ENCODE results near the gene TCEANC2.

Gene TCEANC2

GRCh38 chr1:54122992-54123391, 69.6 kb downstream of the TCEANC2 start:
- TF ChIP-seq, protein P1, sequence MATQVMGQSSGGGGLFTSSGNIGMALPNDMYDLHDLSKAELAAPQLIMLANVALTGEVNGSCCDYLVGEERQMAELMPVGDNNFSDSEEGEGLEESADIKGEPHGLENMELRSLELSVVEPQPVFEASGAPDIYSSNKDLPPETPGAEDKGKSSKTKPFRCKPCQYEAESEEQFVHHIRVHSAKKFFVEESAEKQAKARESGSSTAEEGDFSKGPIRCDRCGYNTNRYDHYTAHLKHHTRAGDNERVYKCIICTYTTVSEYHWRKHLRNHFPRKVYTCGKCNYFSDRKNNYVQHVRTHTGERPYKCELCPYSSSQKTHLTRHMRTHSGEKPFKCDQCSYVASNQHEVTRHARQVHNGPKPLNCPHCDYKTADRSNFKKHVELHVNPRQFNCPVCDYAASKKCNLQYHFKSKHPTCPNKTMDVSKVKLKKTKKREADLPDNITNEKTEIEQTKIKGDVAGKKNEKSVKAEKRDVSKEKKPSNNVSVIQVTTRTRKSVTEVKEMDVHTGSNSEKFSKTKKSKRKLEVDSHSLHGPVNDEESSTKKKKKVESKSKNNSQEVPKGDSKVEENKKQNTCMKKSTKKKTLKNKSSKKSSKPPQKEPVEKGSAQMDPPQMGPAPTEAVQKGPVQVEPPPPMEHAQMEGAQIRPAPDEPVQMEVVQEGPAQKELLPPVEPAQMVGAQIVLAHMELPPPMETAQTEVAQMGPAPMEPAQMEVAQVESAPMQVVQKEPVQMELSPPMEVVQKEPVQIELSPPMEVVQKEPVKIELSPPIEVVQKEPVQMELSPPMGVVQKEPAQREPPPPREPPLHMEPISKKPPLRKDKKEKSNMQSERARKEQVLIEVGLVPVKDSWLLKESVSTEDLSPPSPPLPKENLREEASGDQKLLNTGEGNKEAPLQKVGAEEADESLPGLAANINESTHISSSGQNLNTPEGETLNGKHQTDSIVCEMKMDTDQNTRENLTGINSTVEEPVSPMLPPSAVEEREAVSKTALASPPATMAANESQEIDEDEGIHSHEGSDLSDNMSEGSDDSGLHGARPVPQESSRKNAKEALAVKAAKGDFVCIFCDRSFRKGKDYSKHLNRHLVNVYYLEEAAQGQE (IDR thresholded peaks at IDR 0.05; ENCODE audit: insufficient read depth in 1 of 2, low read depth in 2 of 2, low read length in 2 of 2): no peak
- TF ChIP-seq TAF1 (IDR thresholded peaks at IDR 0.05; ENCODE audit: borderline replicate concordance, insufficient read depth, low read length): no peak
- TF ChIP-seq FOXP2 (optimal IDR thresholded peaks at IDR 0.05; ENCODE audit: borderline replicate concordance, extremely low read depth, extremely low read length, insufficient read depth): no peak
- no peak for TF ChIP-seq POLR2AphosphoS5 (IDR thresholded peaks at IDR 0.05; ENCODE audit: low read depth, low read length)
- TF ChIP-seq SIN3A (IDR thresholded peaks at IDR 0.05; ENCODE audit: borderline replicate concordance, insufficient read depth, low read length): no peak

- TF ChIP-seq TAF1 (IDR thresholded peaks at IDR 0.05; ENCODE audit: borderline replicate concordance, insufficient read depth, low read length) (no peak), POLR2AphosphoS5 (IDR thresholded peaks at IDR 0.05; ENCODE audit: low read depth, low read length) (no peak), SIN3A (IDR thresholded peaks at IDR 0.05; ENCODE audit: borderline replicate concordance, insufficient read depth, low read length) (no peak), FOXP2 (optimal IDR thresholded peaks at IDR 0.05; ENCODE audit: borderline replicate concordance, extremely low read depth, extremely low read length, insufficient read depth) (no peak)
- TF ChIP-seq, protein P1 (IDR thresholded peaks at IDR 0.05; ENCODE audit: insufficient read depth in 1 of 2, low read depth in 2 of 2, low read length in 2 of 2): no peak
Observed at GRCh38 chr1:54124472-54124871, 71.1 kb downstream of the TCEANC2 start.

DNA sequence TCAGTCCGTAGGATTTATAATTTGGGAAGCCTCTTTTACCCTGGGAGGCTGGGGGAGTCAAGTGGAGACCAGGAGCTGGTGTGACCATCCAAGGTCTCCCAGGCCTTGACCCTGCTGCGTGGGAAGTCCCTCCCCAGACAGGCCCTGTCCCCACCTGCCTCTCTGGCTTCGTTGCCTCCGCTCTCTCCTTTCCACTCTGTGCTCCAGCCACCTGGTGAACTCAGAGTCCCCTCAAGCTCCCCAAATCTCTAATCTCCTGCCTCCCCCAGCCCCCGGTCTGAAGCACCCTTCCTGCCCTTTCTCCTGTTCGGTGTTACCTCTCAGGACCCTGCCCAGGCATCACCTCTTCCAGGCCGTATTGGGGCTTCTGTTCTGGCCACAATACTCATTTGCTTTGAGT, 71.5 kb downstream of the TCEANC2 start:
- no peak for TF ChIP-seq TAF1 (IDR thresholded peaks at IDR 0.05; ENCODE audit: borderline replicate concordance, insufficient read depth, low read length)
- TF ChIP-seq SIN3A (IDR thresholded peaks at IDR 0.05; ENCODE audit: borderline replicate concordance, insufficient read depth, low read length): no peak
- TF ChIP-seq, protein P1 (IDR thresholded peaks at IDR 0.05; ENCODE audit: insufficient read depth in 1 of 2, low read depth in 2 of 2, low read length in 2 of 2): no peak
- TF ChIP-seq POLR2AphosphoS5 (IDR thresholded peaks at IDR 0.05; ENCODE audit: low read depth, low read length): no peak
- no peak for TF ChIP-seq FOXP2 (optimal IDR thresholded peaks at IDR 0.05; ENCODE audit: borderline replicate concordance, extremely low read depth, extremely low read length, insufficient read depth)

- TF ChIP-seq, protein P1 (IDR thresholded peaks at IDR 0.05; ENCODE audit: insufficient read depth in 1 of 2, low read depth in 2 of 2, low read length in 2 of 2): no peak
- TF ChIP-seq POLR2AphosphoS5 (IDR thresholded peaks at IDR 0.05; ENCODE audit: low read depth, low read length) (no peak), SIN3A (IDR thresholded peaks at IDR 0.05; ENCODE audit: borderline replicate concordance, insufficient read depth, low read length) (no peak), TAF1 (IDR thresholded peaks at IDR 0.05; ENCODE audit: borderline replicate concordance, insufficient read depth, low read length) (no peak), FOXP2 (optimal IDR thresholded peaks at IDR 0.05; ENCODE audit: borderline replicate concordance, extremely low read depth, extremely low read length, insufficient read depth) (no peak)
Observed at GRCh38 chr1:54125386-54126070, 72.1 kb downstream of the TCEANC2 start.
